HPDE6-E6E7 (cell line): ENCODE data around the gene OR2Z1.
"Not testable (repeated sequence)": the region's sequence is repeated elsewhere in the genome, so short reads cannot be mapped to it uniquely, and the experiment has no call there.

Experiments
- DNase-seq: peaks from one replicate; pipeline ENCODE4 v3.0.0; 2011; ENCODE audit warnings: missing footprints; ENCODE audit errors: extremely low spot score

Gene OR2Z1

GRCh38 chr19:8702350-8702749, 19.1 kb upstream of the OR2Z1 start:
- no peak for DNase-seq

GRCh38 chr19:8703223-8703622, 18.2 kb upstream of the OR2Z1 start:
- DNase-seq, result no peak

GRCh38 chr19:8705304-8705703, 16.1 kb upstream of the OR2Z1 start:
- not testable (repeated sequence) for DNase-seq

GRCh38 chr19:8705742-8706141, 15.7 kb upstream of the OR2Z1 start:
- DNase-seq, result no peak

GRCh38 chr19:8710337-8710736, 11.1 kb upstream of the OR2Z1 start:
- not testable (repeated sequence) for DNase-seq

GRCh38 chr19:8722032-8722431, 598 bp downstream of the OR2Z1 start:
- no peak for DNase-seq

GRCh38 chr19:8724276-8724675, 2.8 kb downstream of the OR2Z1 start:
- DNase-seq, result no peak

- no peak for DNase-seq
Measured at GRCh38 chr19:8731428-8732169, 10.2 kb downstream of the OR2Z1 start.

- DNase-seq, result no peak
Measured at GRCh38 chr19:8738377-8738776, 16.9 kb downstream of the OR2Z1 start.

GRCh38 chr19:8739291-8740065, 18.0 kb downstream of the OR2Z1 start:
- not testable (repeated sequence) for DNase-seq

- not testable (repeated sequence) for DNase-seq
Measured at GRCh38 chr19:8767257-8767656, 45.8 kb downstream of the OR2Z1 start.

- DNase-seq, result not testable (repeated sequence)
Measured at GRCh38 chr19:8769265-8769664, 47.8 kb downstream of the OR2Z1 start.

- not testable (repeated sequence) for DNase-seq
Measured at GRCh38 chr19:8773587-8773986, 52.2 kb downstream of the OR2Z1 start.
